HG03378 (cell line): ENCODE results near the gene SYNGAP1.
A peak's percentile ranks its signal among the peaks of the same experiment; 100 is the strongest.

Experiments used
- ATAC-seq: cut with Tn5 transposase; IDR thresholded peaks from one replicate; pipeline ENCODE4 v1.9.1; 2021; ENCODE audit warnings: mild to moderate bottlenecking, moderate library complexity; ENCODE audit not compliant: unreplicated experiment

Gene SYNGAP1

GRCh38 chr6:33434961-33435360, 15.1 kb downstream of the SYNGAP1 start:
- ATAC-seq = no peak

- ATAC-seq = no peak
Observed at GRCh38 chr6:33437666-33438065, 17.8 kb downstream of the SYNGAP1 start.

GRCh38 chr6:33438978-33439594, 19.2 kb downstream of the SYNGAP1 start:
- ATAC-seq = no peak

- ATAC-seq = no peak
Observed at GRCh38 chr6:33439956-33440648, 20.2 kb downstream of the SYNGAP1 start.

GRCh38 chr6:33440649-33441309, 20.9 kb downstream of the SYNGAP1 start:
- no peak for ATAC-seq

DNA sequence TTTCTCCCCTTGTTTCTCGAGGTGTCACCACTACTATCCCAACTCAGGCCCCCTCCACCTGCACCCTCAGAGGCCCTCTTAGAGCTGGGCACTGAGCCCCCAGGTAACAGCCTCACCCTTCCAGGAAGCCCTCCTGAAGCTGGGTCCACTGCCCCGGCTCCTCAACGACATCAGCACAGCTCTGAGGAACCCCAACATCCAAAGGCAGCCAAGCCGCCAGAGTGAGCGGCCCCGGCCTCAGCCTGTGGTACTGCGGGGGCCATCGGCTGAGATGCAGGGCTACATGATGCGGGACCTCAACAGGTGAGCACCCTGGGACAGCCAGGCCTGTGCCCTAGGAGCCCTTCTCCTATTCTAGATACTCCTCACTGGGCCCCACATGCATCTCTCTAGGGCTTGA, 21.6 kb downstream of the SYNGAP1 start:
- no peak for ATAC-seq

DNA sequence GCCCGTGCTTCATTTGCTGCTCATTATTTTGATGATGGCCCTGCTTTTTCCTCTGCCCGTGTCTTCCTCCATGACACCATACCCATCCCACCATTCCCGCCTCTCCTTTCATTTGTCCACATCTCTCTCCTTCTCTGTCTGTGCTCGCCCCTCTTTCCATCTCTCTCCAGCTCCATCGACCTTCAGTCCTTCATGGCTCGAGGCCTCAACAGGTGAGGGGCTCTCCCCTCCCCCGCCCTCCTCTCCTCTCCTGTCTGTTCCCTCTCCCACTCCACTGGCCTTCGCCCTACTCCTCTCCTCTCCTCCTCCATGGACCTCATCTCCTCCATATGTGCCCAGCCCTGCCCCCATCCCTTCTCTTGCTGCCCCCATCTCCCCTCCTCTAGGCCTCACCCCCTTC, 22.4 kb downstream of the SYNGAP1 start:
- ATAC-seq = no peak

DNA sequence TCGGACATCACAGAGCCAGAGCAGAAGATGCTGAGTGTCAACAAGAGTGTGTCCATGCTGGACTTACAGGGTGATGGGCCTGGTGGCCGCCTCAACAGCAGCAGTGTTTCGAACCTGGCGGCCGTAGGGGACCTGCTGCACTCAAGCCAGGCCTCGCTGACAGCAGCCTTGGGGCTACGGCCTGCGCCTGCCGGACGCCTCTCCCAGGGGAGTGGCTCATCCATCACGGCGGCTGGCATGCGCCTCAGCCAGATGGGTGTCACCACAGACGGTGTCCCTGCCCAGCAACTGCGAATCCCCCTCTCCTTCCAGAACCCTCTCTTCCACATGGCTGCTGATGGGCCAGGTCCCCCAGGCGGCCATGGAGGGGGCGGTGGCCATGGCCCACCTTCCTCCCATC, 23.2 kb downstream of the SYNGAP1 start:
- ATAC-seq = no peak

DNA sequence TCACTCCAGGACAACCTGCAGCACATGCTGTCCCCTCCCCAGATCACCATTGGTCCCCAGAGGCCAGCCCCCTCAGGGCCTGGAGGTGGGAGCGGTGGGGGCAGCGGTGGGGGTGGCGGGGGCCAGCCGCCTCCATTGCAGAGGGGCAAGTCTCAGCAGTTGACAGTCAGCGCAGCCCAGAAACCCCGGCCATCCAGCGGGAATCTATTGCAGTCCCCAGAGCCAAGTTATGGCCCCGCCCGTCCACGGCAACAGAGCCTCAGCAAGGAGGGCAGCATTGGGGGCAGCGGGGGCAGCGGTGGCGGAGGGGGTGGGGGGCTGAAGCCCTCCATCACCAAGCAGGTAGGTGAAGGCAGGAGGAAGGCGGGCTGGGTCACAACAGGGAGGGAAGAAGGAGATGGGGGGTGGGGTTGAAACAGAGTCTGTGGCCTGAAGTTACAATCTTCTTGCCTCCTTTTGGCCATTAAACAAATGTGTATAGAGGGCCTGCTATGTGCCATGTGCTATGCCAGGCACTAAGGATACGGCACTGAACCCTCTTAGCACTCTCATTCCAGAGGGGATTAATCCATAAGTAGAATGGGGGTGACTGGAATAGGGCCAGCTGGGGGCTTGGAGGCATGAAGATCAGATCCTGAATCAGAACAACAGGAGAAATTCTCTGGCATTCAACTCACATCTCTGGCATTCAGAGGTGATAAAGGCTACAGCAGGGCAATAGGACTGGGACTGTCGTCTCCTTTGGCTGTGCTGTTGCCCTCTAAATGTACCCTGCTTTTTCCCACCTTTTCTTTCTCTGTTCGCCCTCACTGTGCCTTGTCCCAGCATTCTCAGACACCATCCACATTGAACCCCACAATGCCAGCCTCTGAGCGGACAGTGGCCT, 24.0 kb downstream of the SYNGAP1 start:
- ATAC-seq = no peak

DNA sequence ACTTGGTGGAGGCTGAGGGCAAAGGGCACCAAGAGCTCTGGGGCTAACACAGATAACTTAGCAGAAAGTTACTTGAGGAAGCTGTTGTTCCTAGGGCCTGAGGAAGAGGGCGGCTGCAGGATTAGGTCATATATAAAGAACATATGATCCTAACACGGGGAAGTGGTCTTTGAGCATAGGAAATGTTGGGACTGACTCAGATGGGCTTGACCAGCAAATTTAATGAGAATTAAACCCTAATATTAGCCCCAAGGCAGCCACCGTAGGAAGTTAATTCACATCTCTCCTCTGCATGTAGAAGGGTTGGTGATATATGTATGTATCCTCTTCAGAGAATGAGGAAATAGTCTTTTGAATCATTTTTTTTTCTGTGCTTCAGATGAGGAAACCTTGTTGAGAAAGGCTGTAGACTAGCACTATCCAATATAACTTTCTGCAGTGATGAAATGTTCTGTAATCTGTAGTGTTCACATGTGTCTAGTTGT, 25.3 kb downstream of the SYNGAP1 start:
- no peak for ATAC-seq

DNA sequence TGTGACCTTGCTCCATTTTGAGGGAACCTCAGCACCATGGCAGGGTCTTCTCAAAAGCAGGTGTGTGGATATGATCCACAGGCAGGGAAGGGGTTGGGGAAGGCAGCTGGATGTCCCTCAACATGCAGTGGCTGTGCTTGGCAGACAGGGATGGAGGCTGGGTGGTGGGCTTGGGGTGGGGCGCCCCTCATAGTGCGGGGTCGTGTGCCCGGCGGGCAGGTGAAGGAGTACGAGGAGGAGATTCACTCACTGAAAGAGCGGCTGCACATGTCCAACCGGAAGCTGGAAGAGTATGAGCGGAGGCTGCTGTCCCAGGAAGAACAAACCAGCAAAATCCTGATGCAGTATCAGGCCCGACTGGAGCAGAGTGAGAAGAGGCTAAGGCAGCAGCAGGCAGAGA, 26.5 kb downstream of the SYNGAP1 start:
- ATAC-seq = no peak

GRCh38 chr6:33450434-33450833, 30.6 kb downstream of the SYNGAP1 start:
- no peak for ATAC-seq

- ATAC-seq = no peak
Observed at GRCh38 chr6:33451606-33452005, 31.7 kb downstream of the SYNGAP1 start.

- no peak for ATAC-seq
Observed at GRCh38 chr6:33452496-33452895, 32.6 kb downstream of the SYNGAP1 start.

DNA sequence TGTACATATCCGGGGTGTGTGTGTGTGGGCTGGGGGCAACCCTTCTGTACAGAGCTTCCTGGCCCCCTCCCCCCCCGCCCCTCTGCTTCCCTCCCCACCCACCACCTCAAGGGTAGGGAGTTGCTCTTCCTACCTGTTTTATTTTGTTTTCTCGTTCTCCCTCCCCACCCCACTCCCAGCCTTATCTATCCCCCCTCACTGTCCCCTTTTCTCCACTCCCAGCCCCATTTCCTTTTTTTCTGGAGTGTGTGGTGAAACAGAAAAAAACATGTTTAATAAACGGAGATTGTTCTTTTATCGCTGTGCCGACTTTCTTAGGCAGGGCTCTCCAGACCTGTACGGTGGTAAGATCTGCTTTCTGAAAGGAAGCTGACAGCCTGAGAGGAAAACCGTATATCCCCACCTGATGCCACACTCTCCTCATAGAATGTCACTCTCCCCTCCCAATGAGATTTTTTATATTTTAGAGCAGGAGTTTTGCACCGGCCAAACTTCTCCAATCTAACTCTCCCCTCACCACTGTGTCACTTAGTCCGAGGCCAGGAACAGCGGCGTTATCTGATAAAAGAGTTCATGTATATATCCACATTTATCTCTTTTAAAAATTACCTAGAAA, 33.6 kb downstream of the SYNGAP1 start:
- ATAC-seq = no peak

GRCh38 chr6:33454009-33454946, 34.4 kb downstream of the SYNGAP1 start, which contains the start of gene ZBTB9:
Gene ZBTB9 (plus strand): TSS chr6:33454576. CDS start chr6:33455101, 525 bp downstream.
- ATAC-seq = peak; percentile 91

- no peak for ATAC-seq
Observed at GRCh38 chr6:33455051-33455450, 35.2 kb downstream of the SYNGAP1 start.

DNA sequence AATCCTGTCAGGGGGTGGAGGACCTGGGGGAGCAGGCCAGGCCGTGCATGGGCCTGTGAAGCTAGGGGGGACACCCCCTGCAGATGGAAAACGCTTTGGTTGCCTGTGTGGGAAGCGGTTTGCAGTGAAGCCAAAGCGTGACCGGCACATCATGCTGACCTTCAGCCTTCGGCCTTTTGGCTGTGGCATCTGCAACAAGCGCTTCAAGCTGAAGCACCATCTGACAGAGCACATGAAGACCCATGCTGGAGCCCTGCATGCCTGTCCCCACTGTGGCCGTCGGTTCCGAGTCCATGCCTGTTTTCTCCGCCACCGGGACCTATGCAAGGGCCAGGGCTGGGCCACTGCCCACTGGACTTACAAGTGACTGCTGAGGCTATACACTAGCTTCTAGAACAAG, 36.3 kb downstream of the SYNGAP1 start:
- ATAC-seq = no peak

- ATAC-seq = no peak
Observed at GRCh38 chr6:33458676-33459075, 38.8 kb downstream of the SYNGAP1 start.
